ENCODE measurements around the gene ATP11A.

GRCh38 chr13:112842931-112843391 lies 153.1 kb downstream of the ATP11A start:
- TF ChIP-seq, protein P1, sequence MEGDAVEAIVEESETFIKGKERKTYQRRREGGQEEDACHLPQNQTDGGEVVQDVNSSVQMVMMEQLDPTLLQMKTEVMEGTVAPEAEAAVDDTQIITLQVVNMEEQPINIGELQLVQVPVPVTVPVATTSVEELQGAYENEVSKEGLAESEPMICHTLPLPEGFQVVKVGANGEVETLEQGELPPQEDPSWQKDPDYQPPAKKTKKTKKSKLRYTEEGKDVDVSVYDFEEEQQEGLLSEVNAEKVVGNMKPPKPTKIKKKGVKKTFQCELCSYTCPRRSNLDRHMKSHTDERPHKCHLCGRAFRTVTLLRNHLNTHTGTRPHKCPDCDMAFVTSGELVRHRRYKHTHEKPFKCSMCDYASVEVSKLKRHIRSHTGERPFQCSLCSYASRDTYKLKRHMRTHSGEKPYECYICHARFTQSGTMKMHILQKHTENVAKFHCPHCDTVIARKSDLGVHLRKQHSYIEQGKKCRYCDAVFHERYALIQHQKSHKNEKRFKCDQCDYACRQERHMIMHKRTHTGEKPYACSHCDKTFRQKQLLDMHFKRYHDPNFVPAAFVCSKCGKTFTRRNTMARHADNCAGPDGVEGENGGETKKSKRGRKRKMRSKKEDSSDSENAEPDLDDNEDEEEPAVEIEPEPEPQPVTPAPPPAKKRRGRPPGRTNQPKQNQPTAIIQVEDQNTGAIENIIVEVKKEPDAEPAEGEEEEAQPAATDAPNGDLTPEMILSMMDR (IDR thresholded peaks at IDR 0.05; ENCODE audit: low read length), result no peak
- no peak for TF ChIP-seq EZH2phosphoT487 (IDR thresholded peaks at IDR 0.05; ENCODE audit: low read length)
